ENCODE measurements around the gene AKAP8L.

The AKAP8L gene

GRCh38 chr19:15418579-15419412 lies at the start of gene AKAP8L:
TSS of gene AKAP8L (minus strand) at chr19:15418988. CDS start at chr19:15418923, 65 bp downstream.
- peak; percentile 98 for DNase-seq

DNA sequence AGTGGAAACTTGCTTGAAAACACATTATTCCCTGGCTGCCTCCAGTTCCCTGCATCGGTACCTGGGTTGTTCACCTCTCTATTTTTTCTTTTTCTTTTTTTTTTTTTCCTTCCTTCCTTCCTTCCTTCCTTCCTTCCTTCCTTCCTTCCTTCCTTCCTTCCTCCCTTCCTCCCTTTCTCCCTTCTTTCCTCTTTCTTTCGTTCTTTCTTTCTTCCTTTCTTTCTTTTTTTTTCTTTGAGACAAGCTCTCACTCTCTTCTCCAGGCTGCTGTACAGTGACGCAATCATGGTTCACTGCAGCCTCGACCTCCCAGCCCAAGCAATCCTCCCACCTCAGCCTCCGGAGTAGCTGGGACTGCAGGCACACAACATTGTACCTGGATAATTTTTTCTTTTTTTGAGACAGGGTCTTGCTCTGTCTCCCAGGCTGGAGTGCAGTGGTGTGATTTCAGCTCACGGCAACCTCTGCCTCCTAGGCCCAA lies 49.0 kb upstream of the AKAP8L start:
- DNase-seq: no peak

DNA sequence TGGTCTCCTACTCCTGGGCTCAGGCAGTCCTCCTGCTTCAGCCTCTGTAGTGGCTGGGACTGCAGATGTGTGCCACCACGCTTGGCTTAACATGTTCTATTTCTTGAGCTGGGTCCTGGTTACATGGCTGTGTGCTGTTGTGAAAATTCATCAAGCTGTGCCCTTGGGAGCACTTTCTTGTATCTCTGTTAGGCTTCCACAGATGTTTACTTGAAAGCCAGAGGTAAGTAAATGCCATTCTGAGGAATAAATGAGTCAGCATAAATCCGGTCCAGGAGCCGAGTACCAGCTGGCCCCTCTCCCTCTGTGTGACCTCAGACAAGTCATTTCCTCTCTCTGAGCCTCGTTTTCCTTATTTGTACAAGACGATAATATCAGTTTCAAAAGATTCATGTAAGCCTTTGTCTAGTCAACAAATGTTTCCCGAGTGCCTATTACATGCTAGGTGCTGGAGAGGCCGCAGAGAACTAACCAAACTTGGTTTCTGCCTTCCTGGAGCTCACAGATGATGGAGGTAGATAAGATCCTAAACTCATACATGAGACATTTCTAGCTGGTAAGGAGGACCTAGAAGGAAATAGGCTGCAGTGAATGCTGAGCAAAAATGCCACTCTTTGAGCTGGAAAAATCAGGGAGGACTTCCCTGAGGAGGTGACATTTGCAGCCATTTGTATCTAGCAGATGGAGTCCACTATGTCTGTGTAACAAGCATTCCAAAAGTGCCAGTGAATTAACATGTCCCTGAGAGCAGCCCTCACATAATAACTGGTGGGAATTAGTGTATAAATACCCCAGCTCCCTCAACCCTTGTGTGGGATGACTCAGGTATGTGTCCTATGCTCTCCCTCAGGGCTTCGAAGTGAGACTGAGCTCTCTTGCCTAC lies 48.3 kb upstream of the AKAP8L start:
- no peak for DNase-seq

DNA sequence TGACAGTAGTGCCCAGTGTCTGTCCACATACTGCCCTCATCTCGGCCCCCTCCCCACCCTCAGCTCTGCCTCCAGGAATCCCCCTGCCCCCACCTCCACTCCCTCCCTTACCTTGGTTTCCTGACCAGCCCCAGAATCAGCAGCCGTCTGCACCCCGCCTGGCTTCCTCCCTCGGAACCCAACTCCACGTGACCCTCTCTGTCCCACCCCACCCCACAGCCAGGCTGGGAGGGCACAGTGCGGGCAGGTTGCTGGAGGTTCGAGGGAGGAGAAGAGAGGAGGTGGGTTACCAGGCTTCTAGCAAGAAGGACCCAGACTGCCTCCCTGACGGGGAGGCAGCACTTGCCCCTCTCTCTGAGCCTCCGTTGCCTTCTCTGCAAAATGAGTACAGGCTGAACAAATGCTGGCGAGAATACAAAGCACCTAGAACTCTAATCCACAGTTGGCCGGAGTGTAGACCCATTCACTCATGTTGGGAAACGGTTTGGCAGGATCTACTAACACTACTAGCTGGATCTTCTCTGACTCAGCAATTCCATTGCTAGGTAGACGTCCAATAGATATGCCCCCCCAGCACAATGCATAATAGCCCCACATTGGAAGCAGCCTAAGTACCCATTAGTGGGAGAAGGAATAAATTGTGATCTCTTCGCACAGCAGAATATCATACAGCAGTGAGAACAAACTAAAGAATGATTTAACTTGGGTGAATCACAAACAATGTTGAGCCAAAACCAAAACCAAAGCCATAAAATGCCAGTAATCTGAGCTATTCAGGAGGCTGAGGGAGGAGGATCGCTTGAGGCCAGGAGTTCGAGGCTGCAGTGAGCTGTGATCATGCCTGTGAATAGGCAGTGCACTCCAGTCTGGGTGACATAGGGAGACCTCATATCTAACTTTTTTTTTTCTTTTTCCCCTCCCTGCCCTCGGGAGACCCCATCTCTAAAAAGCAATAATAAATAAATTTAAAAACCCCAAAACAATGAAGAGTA lies 45.9 kb upstream of the AKAP8L start, which contains the start of gene RASAL3:
Gene RASAL3, minus strand, starts transcription at position 151 of the 992 bp plus-strand sequence. CDS start 186 bp downstream, outside the sequence.
- no peak for DNase-seq

GRCh38 chr19:15463861-15464371 lies 45.1 kb upstream of the AKAP8L start:
- DNase-seq: no peak

DNA sequence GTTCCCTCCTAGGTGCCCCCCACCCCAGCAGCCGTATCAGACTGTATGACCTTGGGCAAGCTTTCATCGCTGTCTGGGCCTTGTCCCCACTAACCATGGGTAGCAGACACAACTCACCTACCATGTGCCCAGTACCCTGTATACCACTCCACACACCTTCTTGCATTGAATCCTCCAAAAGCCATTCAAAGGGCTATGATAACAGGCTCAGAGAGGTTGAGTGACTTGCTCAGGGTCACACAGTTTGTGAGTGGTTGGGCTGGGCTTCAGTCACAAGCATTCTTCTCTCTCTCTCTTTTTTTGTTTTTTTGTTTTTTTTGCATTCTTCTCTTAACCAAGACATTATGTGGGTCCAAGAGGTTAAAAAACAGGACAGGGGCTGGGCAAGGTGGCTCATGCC lies 42.9 kb upstream of the AKAP8L start:
- DNase-seq: no peak

- no peak for DNase-seq
These were observed 39.1 kb upstream of the AKAP8L start for GRCh38 chr19:15457701-15458484.

DNA sequence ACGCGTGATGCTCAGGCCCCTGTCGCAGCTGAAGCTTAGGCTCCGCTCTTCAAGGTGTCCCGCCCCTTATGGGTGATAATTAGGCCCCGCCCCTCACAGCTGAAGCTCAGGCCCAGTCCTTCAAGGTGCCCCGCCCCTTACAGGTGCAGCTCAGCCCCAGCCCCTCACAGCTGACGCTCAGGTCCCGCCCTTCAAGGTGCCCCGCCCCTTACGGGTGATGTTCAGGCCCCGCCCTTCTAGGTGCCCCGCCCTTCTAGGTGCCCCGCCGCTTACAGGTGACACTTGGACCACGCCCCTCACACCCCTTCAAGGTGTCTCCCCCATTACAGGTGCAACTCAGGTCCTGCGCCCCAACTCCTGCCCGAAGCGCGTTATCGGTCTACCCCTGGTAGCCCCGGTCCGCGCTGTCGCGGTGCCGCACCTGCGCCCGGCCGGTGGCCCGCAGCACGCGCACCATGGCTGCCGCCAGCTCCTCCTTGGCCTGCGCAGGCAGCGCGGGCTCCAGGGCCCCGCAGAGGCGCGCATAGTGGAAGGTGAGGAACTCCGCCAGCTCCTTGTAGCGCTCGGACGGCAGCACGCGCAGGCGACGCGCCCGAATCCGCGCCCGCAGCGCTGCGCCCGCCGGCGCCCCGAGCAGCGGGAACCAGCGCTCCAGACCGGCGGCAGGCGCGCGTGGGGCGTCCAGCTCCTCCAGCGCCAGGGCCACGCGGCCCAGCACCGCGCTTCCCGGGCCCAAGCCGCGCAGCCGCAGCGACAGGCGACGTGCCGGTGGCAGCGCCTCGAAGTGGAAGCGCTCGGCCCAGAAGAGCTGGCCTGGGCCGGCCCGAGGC lies 38.3 kb upstream of the AKAP8L start:
- no peak for DNase-seq

- DNase-seq: no peak
These were observed 37.7 kb upstream of the AKAP8L start for GRCh38 chr19:15456441-15456840.

DNA sequence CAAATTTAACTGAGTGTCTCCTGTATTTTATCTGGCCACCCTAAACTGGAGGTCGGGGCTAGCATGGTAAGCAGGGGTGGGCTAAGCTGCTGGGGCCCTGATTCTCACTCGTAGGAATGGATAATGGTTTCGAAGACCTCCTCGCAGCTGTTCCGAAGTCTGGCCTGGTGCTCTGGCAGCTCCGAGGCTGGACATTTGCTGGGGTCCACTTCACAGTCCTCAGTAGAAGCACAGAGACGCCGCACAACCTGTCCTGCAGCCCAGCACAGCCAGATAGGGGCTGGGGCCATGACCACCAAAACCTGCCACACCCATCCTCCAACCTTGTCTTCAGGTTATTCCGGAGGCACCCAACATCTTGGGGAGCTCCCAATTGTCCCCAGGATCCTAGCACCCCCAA lies 37.2 kb upstream of the AKAP8L start:
- DNase-seq: no peak

- DNase-seq: no peak
These were observed 35.4 kb upstream of the AKAP8L start for GRCh38 chr19:15453906-15454860.

DNA sequence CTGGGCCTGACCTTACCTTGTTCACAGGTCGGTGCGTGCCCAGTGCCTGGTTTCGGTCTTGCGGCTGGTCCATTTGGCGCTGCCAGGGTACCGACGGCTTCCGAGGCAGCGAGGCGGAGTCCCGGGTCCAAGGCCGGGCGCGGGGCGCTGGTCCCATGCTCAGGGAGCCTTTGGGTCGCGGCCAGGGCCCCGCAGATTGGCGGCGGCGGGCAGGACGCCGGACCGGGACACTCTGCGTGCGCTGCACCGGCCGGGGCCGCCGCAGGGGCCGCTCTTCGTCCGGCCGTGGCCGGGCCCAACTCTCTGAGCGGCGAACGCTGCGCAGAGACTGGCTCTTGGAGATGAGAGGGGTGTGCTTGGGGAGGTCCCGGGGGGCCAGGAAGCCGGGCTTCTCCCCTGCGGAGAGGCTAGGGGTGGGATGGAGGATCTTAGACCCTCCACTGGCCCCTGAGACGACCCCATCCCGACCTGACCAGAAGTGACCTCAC lies 34.3 kb upstream of the AKAP8L start:
- DNase-seq: no peak

DNA sequence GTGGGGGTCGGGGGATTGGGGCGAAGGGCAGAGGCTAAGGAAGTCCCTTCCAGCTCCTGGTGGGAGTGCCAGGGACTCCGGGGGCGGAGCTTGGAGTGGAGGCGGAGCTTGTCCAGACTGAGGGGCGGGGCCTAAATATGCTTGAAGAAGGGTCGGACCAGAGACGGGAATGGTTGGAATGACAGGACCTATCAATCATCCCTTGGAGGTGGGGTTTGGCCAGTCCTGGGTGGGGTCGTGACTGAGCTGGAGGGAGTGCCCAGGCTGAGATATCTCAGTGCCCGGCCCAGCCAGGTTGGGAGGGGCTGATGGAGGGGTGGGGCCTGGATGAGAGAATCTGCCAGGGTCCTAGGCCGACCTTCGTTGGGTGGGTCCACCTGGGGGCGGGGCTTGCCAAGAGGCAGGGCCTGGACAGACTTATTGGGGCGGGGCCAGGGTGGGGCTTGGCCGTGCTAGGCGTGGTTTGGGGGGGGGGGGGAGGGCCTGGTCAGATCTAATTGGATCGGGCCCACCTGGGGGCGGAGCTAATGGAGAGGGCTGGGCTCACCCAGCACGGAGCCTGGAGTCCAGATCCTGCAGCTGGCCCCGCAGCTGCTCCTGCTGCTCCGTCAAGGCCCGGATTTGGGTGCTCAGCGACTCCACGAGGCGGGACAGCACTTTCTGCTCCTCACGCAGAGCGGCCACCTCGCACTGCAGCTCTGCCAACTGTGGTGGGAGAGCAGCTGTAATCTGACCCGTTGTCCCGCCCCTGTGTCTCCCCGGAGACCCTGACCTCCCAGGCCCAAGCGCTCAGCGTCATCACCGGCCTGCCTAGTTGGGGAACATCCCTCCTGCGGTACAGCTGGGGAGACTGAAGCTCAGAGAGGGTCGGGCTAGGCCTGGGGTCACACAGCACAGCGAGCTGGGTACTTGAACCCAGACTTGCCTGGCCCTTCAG lies 33.6 kb upstream of the AKAP8L start:
- DNase-seq: peak; percentile 21

DNA sequence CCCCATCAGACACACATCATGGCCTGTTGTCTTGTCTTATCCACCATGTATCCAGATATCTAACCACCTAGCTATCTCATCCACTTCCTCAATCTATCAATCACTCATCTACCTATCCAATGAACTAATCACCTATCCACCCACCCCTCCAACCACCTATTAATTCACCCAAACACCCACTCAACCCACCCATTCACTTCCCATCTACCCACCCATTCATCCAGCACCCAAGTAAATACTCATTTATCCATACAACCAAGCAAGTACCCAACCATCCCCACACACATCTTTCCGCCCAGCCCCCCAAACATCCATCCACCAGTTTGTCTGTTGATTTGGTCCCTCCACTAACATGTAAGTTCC lies 31.7 kb upstream of the AKAP8L start:
- no peak for DNase-seq

GRCh38 chr19:15449620-15450527 lies 31.1 kb upstream of the AKAP8L start, which contains the start of gene WIZ:
TSS of gene WIZ (minus strand) at chr19:15449956. CDS start at chr19:15448307, 1,649 bp downstream.
- DNase-seq: peak; percentile 33
